Ovary (tissue), 3 donors: ENCODE data around the gene C1orf167.

Source experiments
- CTCF ChIP-seq, 3 donors: fragments of 450-650 bp in 2 of 3; fragments of 200-600 bp in 1 of 3; IDR thresholded peaks; one replicate each; pipeline versions ENCODE4 v1.5.1 to v1.8.0; 2016 to 2022; ENCODE audit warnings: antibody characterized with exemption in 3 of 3, mild to moderate bottlenecking in 1 of 3
- POLR2A ChIP-seq: fragments of 450-650 bp; IDR thresholded peaks from one replicate; pipeline ENCODE4 v1.6.1; 2017; ENCODE audit warnings: antibody characterized with exemption, mild to moderate bottlenecking, moderate library complexity
- donor health status: DM: no; HTN: no; CAD: no.

DNA sequence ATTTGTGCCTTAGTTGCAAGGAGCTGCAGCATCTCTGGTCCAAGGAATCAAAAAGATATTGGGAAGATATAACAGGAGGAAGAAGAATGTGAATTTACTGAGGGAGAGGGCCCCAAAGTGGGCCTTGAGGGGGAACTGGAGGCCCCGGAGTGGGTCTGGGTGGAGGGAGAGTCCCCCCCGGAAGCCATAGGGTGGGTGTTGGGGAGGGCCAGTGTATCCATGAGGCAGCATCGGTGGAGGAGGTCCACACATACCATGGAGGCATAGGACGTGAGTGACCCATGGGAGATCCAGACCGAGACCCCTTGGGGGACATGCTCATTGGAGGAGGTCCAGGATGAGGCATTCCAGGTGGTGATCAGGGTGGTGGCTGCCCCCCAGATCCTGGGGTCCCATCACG is 708 bp upstream of the C1orf167 start:
- TF ChIP-seq POLR2A (no peak), CTCF (IDR thresholded peaks at IDR 0.05) (no peak)
